ENCODE measurements around the gene VAMP1. TPM values are rescaled to one million over a fixed set of nuclear protein-coding genes. Genes with fewer than 3 reads are reported as not detected.

VAMP1 gene
- total and polyA plus RNA-seq, 2 of the 13 experiments (the other 11 are each of a cell fraction or from before 2014, with no cell fraction given), result 2.5 to 7.4 TPM

- TF ChIP-seq TIGD3 (CRISPR knock-in tag; IDR thresholded peaks at IDR 0.05; ENCODE audit: borderline replicate concordance) (no peak), KAT2B (IDR thresholded peaks at IDR 0.05; ENCODE audit: borderline replicate concordance, low read depth, low read length) (no peak), XBP1 (CRISPR knock-in tag; IDR thresholded peaks at IDR 0.05) (0 out of 2 replicates have a peak, but pooled peaks have one; percentile 30), MXI1 (IDR thresholded peaks at IDR 0.05; ENCODE audit: borderline replicate concordance, low read depth, low read length) (peak; percentile 76; the same call in 1 of the 3 replicates), ZNF362 (CRISPR knock-in tag; IDR thresholded peaks at IDR 0.05; ENCODE audit: borderline replicate concordance) (no peak), NFYC (CRISPR knock-in tag; IDR thresholded peaks at IDR 0.05) (peak; percentile 72), SPEN (CRISPR knock-in tag; IDR thresholded peaks at IDR 0.05; ENCODE audit: low read depth) (peak; percentile 20; the same call in 1 of the 2 replicates), UBTF (CRISPR knock-in tag; IDR thresholded peaks at IDR 0.05) (0 out of 2 replicates have a peak, but pooled peaks have one; percentile 50), ZZZ3 (CRISPR knock-in tag; IDR thresholded peaks at IDR 0.05; ENCODE audit: borderline replicate concordance) (no peak), SETDB1 (CRISPR knock-in tag; IDR thresholded peaks at IDR 0.05; ENCODE audit: borderline replicate concordance) (no peak), HOXA3 (CRISPR knock-in tag; IDR thresholded peaks at IDR 0.05) (peak; percentile 58), ZNF501 (CRISPR knock-in tag; IDR thresholded peaks at IDR 0.05) (0 out of 2 replicates have a peak, but pooled peaks have one; percentile 22), CERS6 (CRISPR knock-in tag; IDR thresholded peaks at IDR 0.05) (no peak), ZNF557 (CRISPR knock-in tag; IDR thresholded peaks at IDR 0.05) (no peak; the same call in 1 of the 2 replicates)
- TF ChIP-seq, protein P1, sequence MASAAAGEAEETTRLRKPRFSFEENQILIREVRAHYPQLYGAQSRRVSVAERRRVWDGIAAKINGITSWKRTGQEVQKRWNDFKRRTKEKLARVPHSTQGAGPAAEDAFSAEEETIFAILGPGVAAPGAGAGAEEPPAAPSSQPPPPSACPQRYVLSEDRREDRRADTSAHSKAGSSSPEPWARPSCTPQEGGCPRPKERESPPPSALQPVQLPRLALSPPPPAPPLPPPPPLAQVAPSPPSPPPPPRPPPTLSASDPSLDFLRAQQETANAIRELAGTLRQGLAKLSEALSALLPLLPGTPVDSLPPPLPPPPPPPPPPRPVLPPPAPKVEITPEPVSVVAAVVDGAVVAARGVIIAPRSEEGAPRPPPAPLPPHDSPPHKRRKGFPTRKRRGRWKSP (CRISPR knock-in tag; IDR thresholded peaks at IDR 0.05), result 0 out of 2 replicates have a peak, but pooled peaks have one; percentile 82
Observed at GRCh38 chr12:6451348-6452244, 18.9 kb downstream of the VAMP1 start, which contains the start of gene TAPBPL (continued).
